Measurements from ENCODE around the gene ALDH1L1. TPM values are rescaled to one million over a fixed set of nuclear protein-coding genes. Genes with fewer than 3 reads are reported as not detected.

The ALDH1L1 gene
- total RNA-seq, 1 experiment from 2014 or later, result not detected

- TF ChIP-seq CTCF (conservative IDR thresholded peaks at IDR 0.05; ENCODE audit: low read depth, low read length) (no peak), EZH2phosphoT487 (IDR thresholded peaks at IDR 0.05; ENCODE audit: borderline replicate concordance, low read length) (no peak), EZH2 (IDR thresholded peaks at IDR 0.05; ENCODE audit: low read length, unreplicated experiment) (no peak)
- Histone ChIP-seq H3K36me3 (ENCODE audit: low read depth, low read length) (no peaks in the 10 kb centered on the region), H3K4me1 (ENCODE audit: insufficient read depth, low read length) (no peaks in the 10 kb centered on the region), H3K9me2 (replicated peaks; ENCODE audit: low read length) (no peaks in the 10 kb centered on the region), H3K27ac (ENCODE audit: low read length) (no peak overlapping the region), H2AFZ (ENCODE audit: low read length) (no peak overlapping the region), H3K27me3 (ENCODE audit: low read length) (no peaks in the 10 kb centered on the region), H3K79me2 (ENCODE audit: low read length) (no peaks in the 10 kb centered on the region), H3F3A (ENCODE audit: low read length, unreplicated experiment) (no peaks in the 10 kb centered on the region), H3K9ac (ENCODE audit: low read length) (no peak overlapping the region), H4K20me1 (ENCODE audit: low read length) (no peaks in the 10 kb centered on the region), H3K4me3 (ENCODE audit: low read length) (no peak overlapping the region), H3K4me2 (ENCODE audit: low read length) (no peak overlapping the region), H3K9me3 (ENCODE audit: low read length) (no peaks in the 10 kb centered on the region)
- ChIA-PET POLR2A (ENCODE audit: unreplicated experiment) (no interaction called here), CTCF (no interaction called here)
- ATAC-seq (no peak), DNase-seq (no peak)
- intact Hi-C loops (cut with micrococcal nuclease), result no loop called here
- no TSS peak for BruUV-seq (replicated peaks)
Measured at GRCh38 chr3:126064627-126065258, 115.6 kb downstream of the ALDH1L1 start.

GRCh38 chr3:126063358-126063965 is 116.9 kb downstream of the ALDH1L1 start:
- BruUV-seq (replicated peaks), result no TSS peak
- Histone ChIP-seq H3K36me3 (ENCODE audit: low read depth, low read length) (no peaks in the 10 kb centered on the region), H3K27ac (ENCODE audit: low read length) (no peak overlapping the region), H4K20me1 (ENCODE audit: low read length) (no peaks in the 10 kb centered on the region), H3K9me2 (replicated peaks; ENCODE audit: low read length) (no peaks in the 10 kb centered on the region), H3K27me3 (ENCODE audit: low read length) (no peaks in the 10 kb centered on the region), H3K4me3 (ENCODE audit: low read length) (no peak overlapping the region), H2AFZ (ENCODE audit: low read length) (no peak overlapping the region), H3K4me1 (ENCODE audit: insufficient read depth, low read length) (no peaks in the 10 kb centered on the region), H3K79me2 (ENCODE audit: low read length) (no peaks in the 10 kb centered on the region), H3K9me3 (ENCODE audit: low read length) (no peaks in the 10 kb centered on the region), H3F3A (ENCODE audit: low read length, unreplicated experiment) (no peaks in the 10 kb centered on the region), H3K4me2 (ENCODE audit: low read length) (no peak overlapping the region), H3K9ac (ENCODE audit: low read length) (no peak overlapping the region)
- ChIA-PET CTCF (no interaction called here), POLR2A (ENCODE audit: unreplicated experiment) (no interaction called here)
- ATAC-seq, result no peak
- intact Hi-C loops (cut with micrococcal nuclease), result no loop called here
- no peak for DNase-seq
- TF ChIP-seq CTCF (conservative IDR thresholded peaks at IDR 0.05; ENCODE audit: low read depth, low read length) (no peak), EZH2 (IDR thresholded peaks at IDR 0.05; ENCODE audit: low read length, unreplicated experiment) (no peak), EZH2phosphoT487 (IDR thresholded peaks at IDR 0.05; ENCODE audit: borderline replicate concordance, low read length) (no peak)

- no TSS peak for BruUV-seq (replicated peaks)
- intact Hi-C loops (cut with micrococcal nuclease), result no loop called here
- Histone ChIP-seq H2AFZ (ENCODE audit: low read length) (no peak overlapping the region), H3K79me2 (ENCODE audit: low read length) (no peaks in the 10 kb centered on the region), H3K4me3 (ENCODE audit: low read length) (no peak overlapping the region), H3K9ac (ENCODE audit: low read length) (no peak overlapping the region), H3F3A (ENCODE audit: low read length, unreplicated experiment) (no peaks in the 10 kb centered on the region), H3K9me2 (replicated peaks; ENCODE audit: low read length) (no peaks in the 10 kb centered on the region), H4K20me1 (ENCODE audit: low read length) (no peaks in the 10 kb centered on the region), H3K4me1 (ENCODE audit: insufficient read depth, low read length) (no peaks in the 10 kb centered on the region), H3K36me3 (ENCODE audit: low read depth, low read length) (no peaks in the 10 kb centered on the region), H3K9me3 (ENCODE audit: low read length) (no peaks in the 10 kb centered on the region), H3K27me3 (ENCODE audit: low read length) (no peaks in the 10 kb centered on the region), H3K4me2 (ENCODE audit: low read length) (no peak overlapping the region), H3K27ac (ENCODE audit: low read length) (no peak overlapping the region)
- TF ChIP-seq EZH2 (IDR thresholded peaks at IDR 0.05; ENCODE audit: low read length, unreplicated experiment), result no peak
- TF ChIP-seq EZH2phosphoT487 (IDR thresholded peaks at IDR 0.05; ENCODE audit: borderline replicate concordance, low read length), result no peak
- TF ChIP-seq CTCF (conservative IDR thresholded peaks at IDR 0.05; ENCODE audit: low read depth, low read length), result no peak
- CTCF ChIA-PET, result no interaction called here
- ATAC-seq (no peak), DNase-seq (no peak)
- POLR2A ChIA-PET (ENCODE audit: unreplicated experiment), result no interaction called here
Measured at GRCh38 chr3:126061301-126062032, 118.9 kb downstream of the ALDH1L1 start.

All from PC-3 (cell line).